Activated CD4-positive, CD25-positive, alpha-beta regulatory T cell treated with anti-CD3 and anti-CD28 coated beads, Interleukin-2, amount 50 U/mL, for 24 hours (primary cell): ENCODE data around the gene HEMK1.

ENCODE experiments used
- ATAC-seq, 2 donors: fragments of 150-1000 bp; cut with Tn5 transposase; one replicate each; pipeline ENCODE4 v1.10.0; 2021; ENCODE audit warnings: mild to moderate bottlenecking in 1 of 2, moderate library complexity in 1 of 2

The HEMK1 gene

DNA sequence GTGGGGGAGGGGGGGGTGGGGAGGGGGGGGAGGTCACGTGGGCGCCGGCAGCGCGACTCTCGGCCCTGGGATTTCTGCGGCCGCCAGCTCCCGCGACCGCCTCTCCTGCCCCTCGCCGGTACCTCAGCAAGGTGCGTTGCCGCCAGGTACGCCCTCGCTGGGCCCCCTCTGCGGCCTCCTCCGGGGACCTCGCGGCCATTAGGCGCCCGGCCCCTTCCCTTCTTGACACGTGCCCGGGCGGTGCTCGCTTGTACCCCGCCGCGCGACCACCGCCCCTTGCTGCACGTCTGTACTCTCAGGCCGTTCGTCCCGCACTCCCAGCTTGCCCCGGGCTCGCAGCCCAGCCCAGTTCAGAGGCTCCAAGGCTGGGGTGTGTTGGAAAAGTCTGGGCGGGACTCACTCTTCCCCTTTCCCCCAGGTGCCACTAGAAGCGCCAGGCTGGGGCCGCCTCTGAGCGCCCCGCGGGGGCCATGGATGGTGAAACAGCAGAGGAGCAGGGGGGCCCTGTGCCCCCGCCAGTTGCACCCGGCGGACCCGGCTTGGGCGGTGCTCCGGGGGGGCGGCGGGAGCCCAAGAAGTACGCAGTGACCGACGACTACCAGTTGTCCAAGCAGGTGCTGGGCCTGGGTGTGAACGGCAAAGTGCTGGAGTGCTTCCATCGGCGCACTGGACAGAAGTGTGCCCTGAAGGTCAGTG lies 47.9 kb downstream of the HEMK1 start, which contains the start of gene MAPKAPK3:
Gene MAPKAPK3 (plus strand): TSS at position 56 of the 696 bp plus-strand sequence. CDS start 415 bp downstream, at position 471.
- peak; percentile 5 to 9 for ATAC-seq

DNA sequence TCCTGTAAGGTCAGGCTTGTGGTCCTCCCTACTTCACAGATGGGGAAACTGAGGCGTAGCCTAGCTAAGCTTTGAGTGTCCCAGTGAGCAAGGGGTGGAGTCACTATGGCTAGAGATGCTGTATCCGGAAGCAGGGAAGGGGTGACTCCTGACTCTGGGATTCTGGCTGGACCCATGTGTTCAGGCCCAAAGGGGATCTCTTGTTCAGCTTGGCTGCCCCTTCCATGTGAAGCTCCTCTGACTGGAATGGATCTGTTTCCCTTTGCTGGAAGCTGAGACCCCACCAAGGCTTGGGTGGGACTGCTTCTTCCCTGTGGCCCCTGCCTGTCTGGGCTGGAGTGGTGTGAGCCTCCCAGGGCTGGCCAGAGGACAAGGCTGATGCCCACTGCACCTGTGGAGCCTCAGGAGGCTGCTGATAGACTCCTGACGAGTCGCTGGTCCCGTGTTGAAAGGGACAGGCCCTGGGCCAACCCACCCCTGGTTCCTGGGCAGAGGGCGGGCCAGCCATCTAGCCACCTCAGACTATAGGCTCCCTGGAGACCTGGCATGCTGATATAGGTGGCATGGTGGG lies 48.7 kb downstream of the HEMK1 start:
- no peak for ATAC-seq

GRCh38 chr3:50620420-50620819 lies 51.1 kb downstream of the HEMK1 start:
- no peak for ATAC-seq

- ATAC-seq, result no peak
These were observed 51.5 kb downstream of the HEMK1 start for GRCh38 chr3:50620820-50621219.

DNA sequence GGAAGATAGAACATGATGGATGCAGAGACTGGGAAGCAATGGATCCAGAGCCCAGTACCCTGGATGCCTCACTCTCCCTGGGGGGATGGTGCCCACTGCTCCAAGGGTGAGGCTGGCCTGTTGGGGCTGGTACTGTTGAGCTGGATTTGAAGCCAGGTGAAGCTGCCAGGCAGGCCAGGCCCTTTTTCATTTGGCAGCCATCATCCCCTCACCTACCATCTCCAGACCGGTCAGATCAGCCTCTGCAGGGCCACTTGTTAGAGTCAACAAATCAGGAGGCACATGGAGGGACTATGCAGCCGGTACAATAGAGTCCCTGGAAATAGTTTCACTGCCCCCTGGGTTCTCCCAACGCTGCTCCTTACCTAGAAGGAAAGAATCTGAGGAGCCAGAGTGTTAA lies 53.6 kb downstream of the HEMK1 start:
- ATAC-seq, result no peak

- ATAC-seq, result peak; percentile 65 to 69
These were observed 54.6 kb downstream of the HEMK1 start for GRCh38 chr3:50623840-50624474.

DNA sequence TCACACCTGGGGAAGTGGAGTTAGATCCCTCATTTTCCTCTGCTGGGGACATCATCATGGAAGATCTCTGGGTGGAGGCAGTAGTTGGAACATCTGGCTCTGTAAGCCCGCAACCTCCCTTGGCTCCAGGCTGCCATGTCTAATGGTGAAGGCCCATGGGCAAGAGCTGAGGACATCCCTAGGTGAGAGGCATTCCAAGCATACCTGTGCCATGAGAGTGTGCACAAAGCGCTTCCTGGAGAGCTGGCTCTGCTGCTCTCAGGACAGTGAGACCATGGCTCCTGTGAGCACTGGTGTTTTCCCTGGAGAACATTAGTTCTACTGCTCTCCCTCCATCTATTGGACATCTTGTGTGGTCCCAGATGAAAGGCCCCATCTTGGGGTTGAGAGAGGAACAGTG lies 55.3 kb downstream of the HEMK1 start:
- ATAC-seq, result no peak

DNA sequence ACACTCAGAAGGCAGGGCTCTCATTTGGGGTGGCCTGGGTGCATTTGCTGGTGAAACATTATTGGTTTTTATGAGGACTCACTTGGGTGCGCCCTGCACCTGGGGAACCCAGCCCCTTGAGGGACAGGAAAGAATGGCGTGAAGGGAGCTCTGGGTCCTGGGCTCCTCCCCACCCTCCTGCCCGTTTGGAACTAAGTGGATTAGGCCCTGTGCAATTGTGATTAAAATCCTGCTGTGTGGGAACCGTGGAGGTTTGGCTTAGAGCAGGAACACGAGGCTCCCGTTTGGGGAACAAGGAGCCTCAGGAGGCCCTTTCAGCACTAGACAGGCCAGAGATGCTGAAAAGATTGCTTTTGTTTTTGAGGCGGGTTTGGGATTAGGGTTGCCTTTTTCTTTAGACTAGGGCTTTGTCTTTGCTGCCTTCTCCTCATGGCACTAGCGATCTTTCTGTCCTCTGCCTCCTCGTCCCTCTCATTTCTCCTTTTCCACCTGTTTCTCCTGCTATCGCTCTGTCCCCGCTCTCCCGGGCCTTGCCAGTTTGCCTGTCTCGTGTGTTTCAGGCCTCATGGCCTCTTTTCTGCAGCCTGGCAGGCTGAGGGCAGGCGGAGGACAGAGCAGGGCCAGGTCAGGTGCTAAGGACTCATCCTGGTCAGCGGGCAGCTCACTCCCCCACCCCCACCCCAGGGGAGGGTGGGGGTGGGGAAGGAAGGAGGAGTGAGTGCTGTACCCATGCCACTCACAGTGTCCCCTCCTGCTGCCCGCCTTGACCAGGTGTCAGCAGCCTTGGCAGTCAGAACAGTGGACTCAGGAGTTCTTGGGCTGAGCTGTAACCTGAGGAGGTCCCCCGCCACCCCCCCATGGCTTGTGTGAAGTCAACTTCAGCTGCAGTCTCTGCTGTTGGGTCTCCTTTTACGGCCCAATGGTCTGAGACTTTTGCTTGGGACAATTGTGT lies 56.2 kb downstream of the HEMK1 start:
- no peak for ATAC-seq

DNA sequence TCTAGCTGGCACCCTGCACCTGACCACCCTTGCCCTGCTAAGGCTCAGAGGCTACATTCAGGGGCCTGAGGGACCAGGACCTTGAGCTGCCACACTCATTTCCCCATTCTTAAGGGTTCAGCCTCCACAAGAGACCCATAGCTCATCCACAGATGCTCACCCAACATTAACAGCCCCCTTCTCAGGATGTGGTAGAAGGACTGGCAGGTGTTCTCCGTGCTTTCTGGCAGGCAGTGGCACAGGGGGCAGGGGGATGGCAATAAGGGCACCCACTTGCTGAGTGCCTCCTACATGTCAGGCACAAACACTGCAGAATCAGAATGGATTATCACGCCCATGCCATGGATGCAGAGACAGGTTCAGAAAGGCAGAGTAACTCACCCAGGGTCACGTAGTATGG lies 57.1 kb downstream of the HEMK1 start:
- no peak for ATAC-seq

DNA sequence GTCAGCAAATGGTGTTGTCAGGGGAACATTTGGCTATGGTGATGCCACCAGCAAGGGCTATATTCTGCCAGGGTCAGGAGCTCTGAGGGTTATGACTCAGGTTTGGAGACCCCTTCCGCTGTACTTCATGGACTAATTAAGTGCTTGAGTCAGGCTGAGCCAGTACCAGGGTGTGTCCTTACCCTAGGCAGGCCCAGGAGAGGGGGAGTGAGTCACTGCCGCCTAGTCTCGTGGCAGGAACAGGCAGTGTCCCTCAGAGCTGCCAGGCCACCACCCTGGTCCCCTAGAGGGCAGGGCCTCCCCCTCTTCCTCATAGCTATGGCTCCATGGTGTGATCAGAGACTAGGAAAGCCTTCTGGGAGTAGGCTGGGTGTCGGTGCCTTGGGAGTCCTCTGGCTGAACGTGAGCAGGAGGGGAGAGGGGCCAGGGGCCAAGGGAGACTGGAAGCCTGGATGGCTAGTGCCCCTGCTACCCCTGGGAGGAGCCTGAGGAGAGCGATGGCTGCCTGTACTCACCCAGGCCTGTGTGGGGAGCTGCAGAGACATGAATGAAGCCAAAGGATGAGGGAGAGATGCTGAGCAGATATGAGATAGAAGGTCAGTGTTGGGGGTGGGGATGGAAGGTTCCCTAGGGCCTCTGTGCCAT lies 58.2 kb downstream of the HEMK1 start:
- peak; percentile 46 to 47 for ATAC-seq

DNA sequence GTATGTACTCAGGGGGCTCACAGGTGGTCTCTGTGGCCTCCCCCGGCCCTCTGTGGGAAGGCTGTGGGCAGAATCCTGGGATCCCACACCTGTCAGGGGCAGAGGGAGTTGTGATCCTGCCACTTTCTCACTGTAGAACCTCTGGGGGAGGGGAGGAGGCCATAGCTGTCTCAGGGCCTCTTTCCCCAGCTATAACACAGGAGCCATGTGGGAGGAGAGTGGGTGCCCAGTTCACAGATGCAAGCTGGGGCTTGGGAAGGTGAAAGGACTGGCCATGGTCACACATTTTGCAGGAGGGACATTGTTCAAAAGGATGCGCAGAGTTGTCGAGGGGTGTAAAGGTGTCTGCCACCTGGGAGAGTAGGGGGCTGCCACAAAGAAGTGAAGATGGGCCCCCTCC lies 59.3 kb downstream of the HEMK1 start:
- no peak for ATAC-seq

DNA sequence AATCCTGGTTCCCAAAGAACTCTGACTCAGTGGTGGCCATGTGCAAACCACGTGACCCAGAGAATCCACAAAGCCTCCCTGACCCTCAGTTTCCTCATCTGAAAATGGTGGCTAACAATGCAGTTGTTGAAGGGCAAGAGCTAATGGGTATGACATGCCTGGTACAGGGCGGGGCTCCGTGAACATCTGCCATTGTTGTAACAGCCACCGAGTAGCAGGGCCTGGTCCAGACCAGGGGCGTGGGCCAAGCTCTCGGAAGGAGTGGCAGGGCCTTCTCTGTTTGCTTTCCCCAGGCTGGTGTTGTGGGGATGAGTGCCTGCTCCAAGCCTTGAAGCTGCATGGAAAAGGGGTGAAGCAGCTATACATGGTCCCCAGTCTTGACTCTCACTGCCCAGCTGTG lies 61.1 kb downstream of the HEMK1 start:
- no peak for ATAC-seq

- no peak for ATAC-seq
These were observed 61.6 kb downstream of the HEMK1 start for GRCh38 chr3:50630877-50631276.

DNA sequence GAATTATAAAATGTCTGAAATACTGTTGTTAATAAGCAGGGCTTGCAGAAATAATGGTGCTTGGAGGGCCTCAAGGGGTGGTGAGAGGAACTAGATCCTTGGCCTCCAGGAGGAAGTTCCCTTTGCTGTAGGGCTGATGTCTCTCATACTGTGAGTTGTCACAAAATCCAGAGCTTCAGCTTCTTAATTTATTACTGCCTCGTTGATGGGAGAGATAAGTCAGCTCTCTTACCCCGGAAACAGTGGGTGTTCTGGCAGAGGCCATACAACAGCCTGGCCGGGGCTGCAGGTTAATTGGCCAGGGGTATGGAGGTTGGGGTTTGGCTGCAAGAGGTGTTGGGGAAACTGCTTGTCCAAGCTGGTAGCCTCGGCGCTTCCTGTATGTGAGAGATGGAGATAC lies 63.1 kb downstream of the HEMK1 start:
- peak; percentile 36 to 50 for ATAC-seq

DNA sequence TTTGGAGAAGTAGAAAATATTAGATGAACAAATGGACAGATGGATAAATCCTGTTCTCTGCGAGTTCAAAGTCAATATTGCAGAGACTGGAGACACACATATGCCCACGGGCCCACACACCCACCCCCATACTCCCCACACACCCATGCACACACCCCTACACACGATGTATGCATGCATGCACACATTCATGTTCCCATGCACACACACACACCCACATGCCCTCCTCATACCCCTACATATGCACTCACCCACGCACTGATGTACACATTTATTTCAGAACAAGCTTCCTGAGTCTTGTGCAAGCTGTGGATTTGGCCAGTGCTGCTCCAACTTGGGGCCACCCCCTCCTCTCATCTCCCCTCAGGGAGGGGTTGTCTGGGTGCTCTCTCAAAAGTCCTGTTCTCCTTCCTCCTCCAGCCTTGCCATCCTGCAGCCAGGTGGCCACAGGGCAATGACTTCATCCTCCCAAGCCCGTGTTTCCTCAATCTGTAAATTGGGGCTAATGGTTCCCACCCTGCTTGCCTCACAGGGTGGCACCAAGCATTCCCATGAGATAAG lies 64.0 kb downstream of the HEMK1 start:
- ATAC-seq, result no peak

- ATAC-seq, result no peak
These were observed 65.7 kb downstream of the HEMK1 start for GRCh38 chr3:50635066-50635465.

DNA sequence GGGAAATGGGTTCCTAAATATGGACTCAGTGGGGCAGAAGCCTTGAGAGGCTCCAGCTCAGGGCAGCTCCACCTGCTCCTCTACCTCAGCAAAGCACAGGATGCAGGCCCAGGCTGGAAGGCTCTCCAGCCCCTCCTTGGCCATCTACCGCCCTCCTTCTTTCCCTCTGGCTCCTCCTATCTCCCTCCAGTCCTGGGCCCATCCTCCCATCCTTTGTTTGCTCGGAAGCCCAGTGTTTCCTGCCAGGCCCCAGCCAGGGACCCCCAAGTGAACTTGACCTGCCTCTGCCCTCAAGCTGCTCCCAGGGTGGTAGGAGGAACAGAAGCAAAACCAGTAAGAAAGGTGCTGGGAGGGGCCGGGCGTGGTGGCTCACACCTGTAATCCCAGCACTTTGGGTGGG lies 67.7 kb downstream of the HEMK1 start:
- no peak for ATAC-seq

- ATAC-seq, result no peak
These were observed 68.6 kb downstream of the HEMK1 start for GRCh38 chr3:50637945-50638344.

- no peak for ATAC-seq
These were observed 69.8 kb downstream of the HEMK1 start for GRCh38 chr3:50639055-50639494.

- ATAC-seq, result peak in 1 of 2 donors; percentile 56
These were observed 73.1 kb downstream of the HEMK1 start for GRCh38 chr3:50642382-50642781.

DNA sequence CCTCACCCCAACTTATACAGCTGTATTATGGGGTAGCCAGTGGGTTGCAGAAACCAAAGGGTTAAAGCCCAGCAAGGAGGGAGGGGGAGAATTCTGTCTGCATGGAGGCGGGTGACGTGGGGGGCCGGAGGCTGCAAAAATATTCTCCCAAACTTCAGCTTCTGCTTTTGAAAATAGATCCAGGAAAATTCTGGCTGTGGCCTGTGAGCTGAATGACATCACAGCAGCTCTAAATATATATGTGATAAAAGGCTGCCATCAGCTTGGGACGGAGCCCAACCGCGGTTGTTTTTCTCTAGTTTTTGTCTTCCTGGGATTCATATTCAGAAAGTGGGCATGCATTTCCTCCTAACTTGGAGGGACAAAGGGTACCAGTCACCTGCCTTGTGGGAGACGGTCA lies 75.2 kb downstream of the HEMK1 start:
- ATAC-seq, result no peak

- no peak for ATAC-seq
These were observed 76.1 kb downstream of the HEMK1 start for GRCh38 chr3:50645378-50645777.
